HS-27A (cell line): ENCODE data around the gene PI4KA.
"Not testable (repeated sequence)": the region's sequence is repeated elsewhere in the genome, so short reads cannot be mapped to it uniquely, and the experiment has no call there.

Experiments
- DNase-seq: peaks from one replicate; pipeline ENCODE4 v3.0.0-alpha.2; 2012; ENCODE audit warnings: low read depth, missing footprints

PI4KA gene

DNA sequence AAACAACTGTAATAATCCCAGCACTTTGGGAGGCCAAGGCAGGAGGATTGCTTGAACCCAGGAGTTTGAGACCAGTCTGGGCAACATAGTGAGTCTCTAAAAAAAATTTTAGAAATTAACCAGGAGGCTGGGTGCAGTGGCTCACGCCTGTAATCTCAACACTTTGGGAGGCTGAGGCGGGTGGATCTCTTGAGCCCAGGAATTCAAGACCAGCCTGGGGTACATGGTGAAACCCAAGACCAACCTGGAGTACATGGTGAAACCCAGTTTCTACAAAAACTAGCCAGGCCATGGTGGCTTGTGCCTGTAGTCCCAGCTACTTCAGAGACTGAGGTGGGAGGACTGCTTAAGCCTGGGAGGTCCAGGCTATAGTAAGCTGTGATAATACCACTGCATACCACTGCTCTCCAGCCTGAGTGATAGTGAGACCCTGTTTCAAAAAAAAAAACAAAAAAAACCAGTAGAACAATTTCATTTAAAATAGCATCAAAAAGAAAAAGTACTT is 11.2 kb downstream of the PI4KA start:
- DNase-seq, result no peak

- DNase-seq, result no peak
Measured at GRCh38 chr22:20844055-20845037, 14.3 kb downstream of the PI4KA start.

DNA sequence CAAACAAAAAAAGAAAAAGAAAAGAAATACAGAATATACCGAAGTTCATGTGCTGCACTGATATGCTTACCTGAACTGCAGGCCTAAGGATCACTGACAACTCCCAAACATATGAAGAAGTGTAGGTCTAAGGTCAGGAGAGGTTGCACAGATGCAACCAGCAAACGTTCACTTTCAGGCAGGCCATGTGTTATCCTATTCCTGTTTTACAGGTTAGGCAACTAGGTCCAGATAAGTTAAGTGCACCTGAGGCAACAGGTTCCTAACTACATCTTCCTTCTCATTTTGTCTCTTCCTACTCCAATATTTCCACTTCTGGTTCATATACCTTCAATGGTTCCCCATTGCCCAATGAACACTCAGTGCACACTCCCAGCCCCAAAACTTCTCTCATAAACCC is 15.1 kb downstream of the PI4KA start:
- no peak for DNase-seq

- no peak for DNase-seq
Measured at GRCh38 chr22:20840646-20841371, 17.8 kb downstream of the PI4KA start.

GRCh38 chr22:20839837-20840645 is 18.6 kb downstream of the PI4KA start:
- DNase-seq, result no peak

DNA sequence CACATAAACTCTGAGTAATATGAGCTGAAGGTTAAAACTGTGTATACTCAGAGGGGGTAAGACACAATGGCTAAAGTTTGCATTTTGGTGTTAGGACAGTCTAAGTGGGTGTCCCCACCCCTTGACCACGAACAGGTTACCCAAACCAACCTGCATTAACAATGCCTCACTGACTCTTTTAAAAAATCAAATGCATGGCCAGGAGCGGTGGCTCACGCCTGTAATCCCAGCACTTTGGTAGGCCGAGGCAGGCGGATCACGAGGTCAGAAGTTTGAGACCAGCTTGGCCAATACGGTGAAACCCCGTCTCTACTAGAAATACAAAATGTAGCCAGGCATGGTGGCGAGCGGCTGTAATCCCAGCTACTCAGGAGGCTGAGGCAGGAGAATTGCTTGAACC is 19.3 kb downstream of the PI4KA start:
- DNase-seq, result not testable (repeated sequence)

GRCh38 chr22:20836987-20837823 is 21.4 kb downstream of the PI4KA start:
- no peak for DNase-seq

GRCh38 chr22:20834725-20835124 is 23.9 kb downstream of the PI4KA start:
- no peak for DNase-seq

GRCh38 chr22:20834206-20834605 is 24.4 kb downstream of the PI4KA start:
- DNase-seq, result no peak

DNA sequence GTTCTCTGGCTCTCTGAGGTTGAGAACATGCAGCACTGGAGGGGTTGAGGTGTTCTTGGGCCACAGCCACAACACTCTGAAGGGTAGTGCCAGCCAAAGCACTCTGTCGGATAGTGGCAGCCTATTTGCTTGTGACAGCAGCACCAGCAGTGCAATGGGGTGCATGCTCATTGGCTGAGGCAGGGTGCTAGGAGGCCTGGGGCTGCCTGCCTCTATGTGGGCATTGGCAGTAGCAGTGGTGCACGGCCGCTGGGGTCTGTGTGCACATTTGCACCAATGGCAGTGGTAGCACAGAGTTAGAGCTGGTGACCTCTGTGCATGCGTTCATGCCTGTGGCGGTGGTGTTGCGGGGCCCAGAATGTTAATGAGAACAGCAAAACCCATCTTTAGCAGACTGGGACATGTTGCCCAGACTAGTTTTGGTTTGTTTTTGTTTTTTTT is 25.4 kb downstream of the PI4KA start:
- DNase-seq, result no peak

DNA sequence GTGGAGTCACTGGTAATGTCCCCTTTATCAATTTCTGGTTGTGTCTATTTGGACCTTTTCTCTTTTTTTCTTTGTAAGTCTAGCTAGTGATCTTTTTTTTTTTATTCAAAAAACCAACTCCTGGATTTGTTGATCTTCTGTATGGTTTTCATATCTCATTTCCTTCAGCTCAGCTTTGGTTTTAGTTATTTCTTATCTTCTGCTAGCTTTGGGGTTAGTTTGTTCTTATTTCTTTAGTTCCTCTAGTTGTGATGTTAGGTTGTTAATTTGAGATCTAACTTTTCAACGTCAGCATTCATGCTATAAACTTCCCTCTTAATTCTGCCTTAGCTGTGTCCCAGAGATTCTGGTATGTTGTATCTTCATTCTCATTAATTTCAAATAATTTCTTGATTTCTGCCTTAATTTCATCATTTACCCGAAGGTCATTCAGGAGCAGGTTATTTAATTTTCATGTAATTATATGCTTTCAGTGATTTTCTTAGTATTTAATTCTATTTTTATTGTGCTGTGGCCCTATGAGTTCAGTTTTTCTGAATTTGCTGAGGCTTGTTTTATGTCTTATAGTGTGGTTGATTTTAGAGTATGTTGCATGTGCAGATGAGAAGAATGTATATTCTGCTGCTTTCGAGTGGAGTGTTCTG is 29.0 kb downstream of the PI4KA start:
- DNase-seq, result no peak

DNA sequence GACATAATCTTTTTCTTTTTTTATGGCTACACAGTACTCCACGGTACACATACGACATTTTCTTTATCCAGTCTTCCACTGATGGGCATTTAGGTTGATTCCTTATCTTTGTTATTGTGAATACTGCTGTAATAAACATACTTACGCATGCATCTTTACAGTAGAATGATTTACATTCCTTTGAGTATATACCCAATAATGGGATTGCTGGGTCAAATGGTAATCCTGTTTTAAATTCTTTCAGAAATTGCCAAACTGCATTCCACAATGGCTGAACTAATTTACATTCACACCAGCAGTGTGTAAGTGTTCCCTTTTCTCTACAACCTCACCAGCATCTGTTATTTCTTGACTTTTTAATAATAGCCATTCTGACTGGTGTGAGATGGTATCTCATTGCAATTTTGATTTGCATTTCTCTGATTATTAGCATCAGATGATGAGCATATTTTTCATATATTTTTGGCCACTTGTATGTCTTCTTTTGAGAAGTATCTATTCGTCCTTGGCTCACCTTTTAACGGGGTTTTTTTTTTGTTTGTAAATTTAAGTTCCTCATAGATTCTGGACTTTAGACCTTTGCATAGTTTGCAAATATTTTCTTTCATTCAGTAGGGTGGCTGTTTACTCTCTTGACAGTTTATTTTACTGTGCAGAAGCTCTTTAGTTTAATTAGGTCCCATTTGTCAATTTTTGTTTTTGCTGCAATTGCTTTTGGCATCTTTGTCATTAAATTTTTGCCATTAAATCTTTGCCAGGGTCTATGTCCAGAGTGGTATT is 32.0 kb downstream of the PI4KA start:
- not testable (repeated sequence) for DNase-seq

DNA sequence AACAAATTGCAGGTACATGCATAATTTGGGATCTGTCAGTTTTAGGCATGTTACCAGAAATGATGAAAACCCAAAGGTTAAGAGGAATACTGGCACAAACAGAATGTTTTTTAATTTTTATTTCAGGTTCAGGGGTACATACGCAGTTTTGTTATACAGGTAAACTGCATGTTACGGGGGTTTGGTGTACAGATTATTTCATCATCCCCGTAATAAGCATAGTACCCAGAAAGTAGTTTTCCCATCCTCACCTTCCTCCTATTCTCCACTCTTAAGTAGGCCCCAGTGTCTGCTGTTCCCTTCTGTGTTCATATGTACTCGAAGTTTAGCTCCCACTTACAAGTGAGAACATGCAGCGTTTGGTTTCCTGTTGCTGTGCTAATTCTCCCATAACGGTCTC is 33.0 kb downstream of the PI4KA start:
- no peak for DNase-seq

DNA sequence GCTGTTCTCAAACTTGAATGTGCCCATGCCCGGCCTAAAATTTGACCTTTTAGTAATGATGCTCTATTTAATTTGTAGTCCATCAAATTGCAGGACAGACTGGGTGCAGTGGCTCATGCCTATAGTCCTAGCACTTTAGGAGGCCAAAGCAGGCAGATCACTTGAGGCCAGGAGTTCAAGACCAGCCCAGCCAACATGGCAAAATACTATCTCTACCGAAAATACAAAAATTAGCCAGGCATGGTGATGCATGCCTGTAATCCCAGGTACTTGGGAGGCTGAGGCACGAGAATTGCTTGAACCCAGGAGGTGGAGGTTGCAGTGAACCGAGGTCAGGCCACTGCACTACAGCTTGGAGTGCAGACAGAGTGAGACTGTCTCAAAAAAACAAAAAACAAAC is 33.4 kb downstream of the PI4KA start:
- DNase-seq, result not testable (repeated sequence)

- DNase-seq, result no peak
Measured at GRCh38 chr22:20823264-20823663, 35.3 kb downstream of the PI4KA start.

DNA sequence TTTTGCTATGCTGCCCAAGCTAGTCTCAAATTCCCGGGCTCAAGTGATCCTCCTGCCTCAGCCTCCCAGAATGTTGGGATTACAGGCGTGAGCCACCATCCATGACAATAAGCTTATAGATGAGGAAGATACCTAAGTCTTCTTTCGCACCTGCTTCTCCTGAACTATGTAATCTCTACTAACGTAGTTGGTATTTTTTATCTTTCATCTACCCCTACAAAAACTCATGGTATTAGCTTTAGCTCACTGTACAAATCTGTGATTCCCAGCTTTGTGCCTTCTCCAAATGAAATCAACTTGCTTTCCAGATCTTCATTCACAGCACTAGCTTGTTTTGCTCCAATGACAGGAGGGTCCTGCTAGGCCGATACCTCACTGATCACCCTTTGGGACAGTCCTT is 36.4 kb downstream of the PI4KA start:
- no peak for DNase-seq

GRCh38 chr22:20821717-20822239 is 36.8 kb downstream of the PI4KA start:
- DNase-seq, result not testable (repeated sequence)

GRCh38 chr22:20819471-20819870 is 39.1 kb downstream of the PI4KA start:
- DNase-seq, result no peak

GRCh38 chr22:20818471-20818870 is 40.1 kb downstream of the PI4KA start:
- DNase-seq, result no peak
